Right lobe of liver (tissue), 4 donors: ENCODE results near the gene NDUFAF5.

Source experiments
- CTCF ChIP-seq, 4 donors: fragments of 200-600 bp in 3 of 4; fragments of 450-650 bp in 1 of 4; IDR thresholded peaks; one replicate each; pipeline versions ENCODE4 v1.5.1 to v1.8.0; 2016 to 2022; ENCODE audit warnings: antibody characterized with exemption in 4 of 4, mild to moderate bottlenecking in 2 of 4
- POLR2A ChIP-seq: fragments of 450-650 bp; IDR thresholded peaks from one replicate; pipeline ENCODE4 v1.6.1; 2017; ENCODE audit warnings: antibody characterized with exemption, mild to moderate bottlenecking
- donor health status: DM: no; HTN: no; CAD: no.
- donor health status: DM: no; HTN: no; CAD: no.
- donor health status: DM: no; HTN: yes; CAD: no.

- TF ChIP-seq CTCF (IDR thresholded peaks at IDR 0.05) (no peak), POLR2A (no peak)
Observed at GRCh38 chr20:13777171-13777601, 7.6 kb upstream of the NDUFAF5 start.
